HepG2 (cell line): Measurements from ENCODE around the gene ADAMTS2. TPM values are rescaled to one million over a fixed set of nuclear protein-coding genes. Genes with fewer than 3 reads are reported as not detected.

Source experiments
- ATAC-seq: fragments of 200-7000 bp; cut with Tn5 transposase; 3 replicates; pipeline ENCODE4 v1.9.1; 2020; ENCODE audit warnings: mild to moderate bottlenecking, moderate library complexity
- BruUV-seq: library from RNA; stranded (reverse); fragments of 400-500 nt; replicated peaks from 2 replicates; lab custom pipeline; 2021; lab: Mats Ljungman, UMichigan
- CTCF ChIA-PET: fragments of 300-600 bp; formaldehyde crosslinking; extraction: SDS; loops from one replicate; lab custom pipeline; 2021; ENCODE audit warnings: low total read pairs, inconsistent platforms, low intra/inter-chr PET ratio; lab: Yijun Ruan, JAX
- POLR2A ChIA-PET: fragments of 350-600 bp; sonication (Branson Sonifier 250); formaldehyde crosslinking; loops from one replicate; lab custom pipeline; 2020; ENCODE audit warnings: antibody characterized with exemption, inconsistent platforms; lab: Yijun Ruan, JAX
- DNase-seq: peaks from one replicate; pipeline ENCODE4 v3.0.0-alpha.2; 2015; ENCODE audit warnings: low spot score
- FAIRE-seq: peaks from 3 replicates; lab custom pipeline; 2011; peaks lifted over from hg19 to GRCh38; lab: Jason Lieb, UNC
- H2AFZ ChIP-seq: one replicate; pipeline ENCODE4 v1.6.1; 2011; ENCODE audit warnings: low read length, inconsistent platforms
- H3K27ac ChIP-seq: fragments of 300-600 bp; 3 replicates; pipeline ENCODE4 v1.8.0; 2011; ENCODE audit warnings: mixed run types, mild to moderate bottlenecking, mixed read lengths, low read length, inconsistent platforms; ENCODE audit not compliant: insufficient read depth; ENCODE audit errors: extremely low read length
- H3K27me3 ChIP-seq, 2 experiments: fragments of 200-600 bp in 1 of 2; 2 replicates in 1 of 2; 3 replicates in 1 of 2; pipeline versions ENCODE4 v1.6.0 to v1.8.0; 2011; ENCODE audit warnings: low read length in 2 of 2, mild to moderate bottlenecking in 2 of 2, moderate library complexity in 2 of 2, inconsistent platforms in 1 of 2; ENCODE audit not compliant: insufficient read depth in 2 of 2, control insufficient read depth in 1 of 2
- H3K36me3 ChIP-seq, 2 experiments: fragments of 200-600 bp in 1 of 2; replicated peaks in 1 of 2; 2 replicates in 1 of 2; 3 replicates in 1 of 2; pipeline versions ENCODE4 v1.5.1 to v1.8.0; 2011; ENCODE audit warnings: low read length in 2 of 2, inconsistent platforms in 1 of 2; ENCODE audit not compliant: insufficient read depth in 2 of 2, control insufficient read depth in 1 of 2
- H3K4me1 ChIP-seq: 2 replicates; pipeline ENCODE4 v1.5.1; 2012; ENCODE audit warnings: low read length, inconsistent platforms; ENCODE audit not compliant: insufficient read depth
- H3K4me2 ChIP-seq: 2 replicates; pipeline ENCODE4 v1.6.0; 2011; ENCODE audit warnings: low read depth, low read length, inconsistent platforms
- H3K4me3 ChIP-seq, 3 experiments: fragments of 200-600 bp in 1 of 3; sonication (generic), shearing (Covaris generic) in 1 of 3; replicated peaks in 1 of 3; 2 replicates each; pipeline ENCODE4 v1.5.1; 2011 to 2016; ENCODE audit warnings: low read length in 3 of 3, inconsistent platforms in 2 of 3, low read depth in 2 of 3, mild to moderate bottlenecking in 2 of 3, control low read depth in 1 of 3, mixed read lengths in 1 of 3; ENCODE audit not compliant: insufficient read depth in 1 of 3
- H3K79me2 ChIP-seq: one replicate; pipeline ENCODE4 v1.6.1; 2011; ENCODE audit warnings: low read length, inconsistent platforms; ENCODE audit not compliant: insufficient read depth
- H3K9ac ChIP-seq: 2 replicates; pipeline ENCODE4 v1.6.0; 2011; ENCODE audit warnings: mild to moderate bottlenecking, low read depth, low read length, inconsistent platforms; ENCODE audit not compliant: insufficient read depth
- H3K9me3 ChIP-seq: 2 replicates; pipeline ENCODE4 v1.5.1; 2012; ENCODE audit warnings: mild to moderate bottlenecking, low read length
- H4K20me1 ChIP-seq: 2 replicates; pipeline ENCODE4 v1.6.0; 2011; ENCODE audit warnings: inconsistent platforms, mild to moderate bottlenecking, low read length, moderate library complexity; ENCODE audit not compliant: insufficient read depth
- CCAR2 ChIP-seq: fragments of 200-400 bp; formaldehyde crosslinking; optimal IDR thresholded peaks from 2 replicates; pipeline ENCODE3; 2018; ENCODE audit warnings: low read depth, mild to moderate bottlenecking, low read length, moderate library complexity
- EEA1 ChIP-seq: sonication (generic); formaldehyde crosslinking; IDR thresholded peaks from 2 replicates; pipeline ENCODE4 v1.5.1; 2020; ENCODE audit warnings: mild to moderate bottlenecking, missing genetic modification reagents, borderline replicate concordance
- GATAD1 ChIP-seq: IDR thresholded peaks from 2 replicates; pipeline ENCODE4 v1.6.1; 2016; ENCODE audit warnings: missing genetic modification reagents, missing compliant biosample characterization
- GZF1 ChIP-seq: sonication (generic); formaldehyde crosslinking; IDR thresholded peaks from 2 replicates; pipeline ENCODE4 v1.5.1; 2020; ENCODE audit warnings: mild to moderate bottlenecking, missing genetic modification reagents
- HNRNPL ChIP-seq: fragments of 200-400 bp; formaldehyde crosslinking; IDR thresholded peaks from 2 replicates; pipeline ENCODE4 v1.6.1; 2017; ENCODE audit warnings: mild to moderate bottlenecking, low read depth, low read length
- KMT2B ChIP-seq: IDR thresholded peaks from 2 replicates; pipeline ENCODE4 v1.6.1; 2016; ENCODE audit warnings: missing genetic modification reagents, missing compliant biosample characterization
- ZNF343 ChIP-seq: sonication (generic); formaldehyde crosslinking; IDR thresholded peaks from 2 replicates; pipeline ENCODE4 v1.4.0; 2020; ENCODE audit warnings: mild to moderate bottlenecking, missing genetic modification reagents
- ZNF432 ChIP-seq: sonication (generic); formaldehyde crosslinking; IDR thresholded peaks from 2 replicates; pipeline ENCODE4 v1.5.0; 2020; ENCODE audit warnings: missing genetic modification reagents, mild to moderate bottlenecking, borderline replicate concordance
- ZNF557 ChIP-seq: sonication (generic); formaldehyde crosslinking; IDR thresholded peaks from 2 replicates; pipeline ENCODE4 v1.4.0; 2020; ENCODE audit warnings: missing genetic modification reagents
- ZNF562 ChIP-seq: sonication (generic); formaldehyde crosslinking; IDR thresholded peaks from 2 replicates; pipeline ENCODE4 v1.8.0; 2022; ENCODE audit warnings: missing genetic modification reagents, borderline replicate concordance
- ZNF629 ChIP-seq: sonication (generic); formaldehyde crosslinking; conservative IDR thresholded peaks from 2 replicates; pipeline ENCODE4 v1.5.0; 2020; ENCODE audit warnings: missing genetic modification reagents
- ZNF891 ChIP-seq: sonication (generic); formaldehyde crosslinking; IDR thresholded peaks from 2 replicates; pipeline ENCODE4 v1.5.0; 2020; ENCODE audit warnings: mild to moderate bottlenecking, missing genetic modification reagents
- WGBS: methylation state at CpG from one replicate; pipeline ENCODE4 v1.1.6; 2017; ENCODE audit warnings: low lambda C conversion rate; 5-methylcytosine and 5-hydroxymethylcytosine counted together
- in situ Hi-C: cut with HindIII; loops from 2 replicates; pipeline ENCODE4 v1.10.0; 2017; ENCODE audit warnings: low pct_unique_long_range_greater_than_20kb; ENCODE audit not compliant: extremely low pct_ligation_motif_present
- intact Hi-C: fragments of 100-400 bp; cut with micrococcal nuclease; formaldehyde crosslinking; loops from one replicate; pipeline ENCODE4 v1.10.0; 2022; ENCODE audit not compliant: unreplicated experiment
- polyA plus RNA-seq, 8 experiments: library from polyadenylated mRNA; depleted of rRNA in 3 of 8; stranded (reverse) in 7 of 8; unstranded in 1 of 8; fragments of >200 nt; fragmentation: Illumina TruSeq in 4 of 8; extraction: Trizol in 4 of 8; gene quantifications; 2 replicates each; pipeline versions ENCODE4 v1.2.1 to v1.2.3, GENCODE V29; 2011 to 2016; ENCODE audit warnings: low read depth in 4 of 8, missing spikeins in 1 of 8, mixed read lengths in 1 of 8; ENCODE audit not compliant: insufficient read depth in 1 of 8
- total RNA-seq, 5 experiments: library from RNA; depleted of rRNA; stranded (reverse); fragments of >200 nt; fragmentation: Illumina TruSeq; extraction: Trizol; gene quantifications; 2 replicates each; pipeline ENCODE4 v1.2.3, GENCODE V29; 2016; ENCODE audit warnings: low read depth in 1 of 5
- TF ChIP-seq, protein P1 (sequence below): sonication (generic); formaldehyde crosslinking; IDR thresholded peaks from 2 replicates; pipeline ENCODE4 v1.4.0; 2020; ENCODE audit warnings: missing genetic modification reagents, borderline replicate concordance

ADAMTS2 gene
- total and polyA plus RNA-seq, 2 of the 13 experiments (the other 11 are each of a cell fraction or from before 2014, with no cell fraction given) = 0.24 to 3.5 TPM

DNA sequence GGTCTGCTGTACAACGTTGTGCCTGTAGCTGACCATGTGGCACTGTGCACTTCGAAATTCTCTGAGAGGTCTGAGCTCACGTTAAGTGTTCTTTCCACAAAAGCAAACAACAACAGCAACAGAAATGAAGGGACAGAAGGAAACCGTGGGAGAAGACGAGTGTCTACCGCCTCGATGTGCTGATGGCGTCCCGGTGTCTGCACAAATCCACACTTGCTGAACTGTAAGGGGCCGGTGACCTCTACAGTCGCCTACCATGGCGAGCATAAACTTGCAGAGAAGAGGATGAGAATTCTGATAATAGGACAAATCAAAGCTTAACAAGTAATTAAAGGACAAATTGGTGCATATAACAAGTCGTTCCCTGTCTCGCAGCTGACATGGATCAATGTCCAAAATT is 114.0 kb downstream of the ADAMTS2 start:
- WGBS = 52% methylated on average over 14 of the region's 14 CpGs
- Histone ChIP-seq H3K27me3 (peaks cover 0 to 18% of the 10 kb centered on the region in 2 experiments; a peak in 3 of 5 replicates), H3K9ac (no peak overlapping the region), H3K27ac (no peak overlapping the region), H3K36me3 (no peaks in the 10 kb centered on the region), H4K20me1 (no peaks in the 10 kb centered on the region), H3K4me3 (no peak overlapping the region), H2AFZ (no peak overlapping the region), H3K4me2 (no peak overlapping the region), H3K4me1 (no peaks in the 10 kb centered on the region), H3K79me2 (no peaks in the 10 kb centered on the region), H3K9me3 (no peaks in the 10 kb centered on the region)
- intact Hi-C loops = no loop called here
- BruUV-seq = no TSS peak
- in situ Hi-C loops = no loop called here
- ChIA-PET POLR2A (no interaction called here), CTCF (no interaction called here)
- FAIRE-seq (no peak), ATAC-seq (no peak), DNase-seq (no peak)
- TF ChIP-seq ZNF629 (CRISPR knock-in tag) (no peak), GATAD1 (CRISPR knock-in tag) (no peak), HNRNPL (no peak), ZNF432 (CRISPR knock-in tag) (no peak), ZNF343 (CRISPR knock-in tag) (no peak)
- TF ChIP-seq, protein P1, sequence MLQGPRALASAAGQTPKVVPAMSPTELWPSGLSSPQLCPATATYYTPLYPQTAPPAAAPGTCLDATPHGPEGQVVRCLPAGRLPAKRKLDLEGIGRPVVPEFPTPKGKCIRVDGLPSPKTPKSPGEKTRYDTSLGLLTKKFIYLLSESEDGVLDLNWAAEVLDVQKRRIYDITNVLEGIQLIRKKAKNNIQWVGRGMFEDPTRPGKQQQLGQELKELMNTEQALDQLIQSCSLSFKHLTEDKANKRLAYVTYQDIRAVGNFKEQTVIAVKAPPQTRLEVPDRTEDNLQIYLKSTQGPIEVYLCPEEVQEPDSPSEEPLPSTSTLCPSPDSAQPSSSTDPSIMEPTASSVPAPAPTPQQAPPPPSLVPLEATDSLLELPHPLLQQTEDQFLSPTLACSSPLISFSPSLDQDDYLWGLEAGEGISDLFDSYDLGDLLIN (CRISPR knock-in tag) = no peak

DNA sequence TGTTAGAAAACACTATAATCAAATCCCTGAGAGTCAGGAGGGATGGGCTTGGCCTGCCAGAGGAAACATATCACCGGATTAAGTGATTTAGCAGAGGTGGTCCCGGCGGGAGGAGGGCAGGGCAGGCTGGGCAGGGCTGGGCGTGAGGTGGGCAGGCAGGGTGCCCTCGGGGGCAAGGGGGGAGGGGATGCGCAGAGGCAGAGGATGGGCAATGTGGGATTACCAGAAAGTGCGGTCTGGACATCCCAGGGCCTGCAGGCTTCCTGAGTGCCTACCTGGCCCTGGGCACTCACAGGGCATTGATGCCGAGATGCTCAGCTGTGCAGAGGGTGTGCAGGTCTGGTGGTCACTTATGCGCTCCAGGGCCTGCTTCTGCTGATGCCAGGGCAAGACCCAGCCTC is 115.2 kb downstream of the ADAMTS2 start:
- BruUV-seq = no TSS peak
- peaks cover 0 to 26% of the 10 kb centered on the region in 2 experiments; a peak in 3 of 5 replicates for H3K27me3 ChIP-seq

More for the DNA sequence above, 115.2 kb downstream of the ADAMTS2 start:
- no peak overlapping the region for H3K4me2 ChIP-seq
- H4K20me1 ChIP-seq = no peaks in the 10 kb centered on the region
- CTCF ChIA-PET = no interaction called here
- no peak overlapping the region for H3K27ac ChIP-seq
- H3K36me3 ChIP-seq = no peaks in the 10 kb centered on the region
- DNase-seq (no peak), FAIRE-seq (no peak), ATAC-seq (no peak)
- H3K4me3 ChIP-seq = no peak overlapping the region
- H3K9me3 ChIP-seq = no peaks in the 10 kb centered on the region
- no peaks in the 10 kb centered on the region for H3K4me1 ChIP-seq
- H2AFZ ChIP-seq = no peak overlapping the region
- in situ Hi-C loops (no loop called here), intact Hi-C loops (no loop called here)
- TF ChIP-seq KMT2B (CRISPR knock-in tag) (no peak), EEA1 (CRISPR knock-in tag) (no peak), ZNF557 (no peak), GZF1 (CRISPR knock-in tag) (no peak), ZNF562 (no peak), ZNF891 (CRISPR knock-in tag) (no peak), CCAR2 (no peak)
- no peak overlapping the region for H3K9ac ChIP-seq
- WGBS = 35% methylated on average over 6 of the region's 9 CpGs
- no peaks in the 10 kb centered on the region for H3K79me2 ChIP-seq
- POLR2A ChIA-PET = no interaction called here
